A673 (cell line): ENCODE data around the gene XRCC6.

Experiments used
- CTCF ChIP-seq: fragments of 300-800, 200-600 bp; sonication (generic); conservative IDR thresholded peaks from 2 replicates; pipeline ENCODE4 v1.5.1; 2017; ENCODE audit warnings: low read depth, mild to moderate bottlenecking, antibody characterized with exemption, low read length, moderate library complexity, mixed read lengths
- EZH2 ChIP-seq: fragments of 200-600 bp; sonication (generic); IDR thresholded peaks from 2 replicates; pipeline ENCODE4 v1.6.1; 2017; ENCODE audit warnings: borderline replicate concordance, low read depth, mild to moderate bottlenecking, mixed read lengths, antibody characterized with exemption, low read length; ENCODE audit not compliant: poor library complexity, severe bottlenecking

GRCh38 chr22:41687901-41688364 lies 66.8 kb downstream of the XRCC6 start:
- TF ChIP-seq EZH2: no peak
- TF ChIP-seq CTCF: no peak
